ENCODE data around the gene MAML2.
"Not testable (repeated sequence)": the region's sequence is repeated elsewhere in the genome, so short reads cannot be mapped to it uniquely, and the experiment has no call there.

MAML2 gene

GRCh38 chr11:96204366-96204659, 138.7 kb downstream of the MAML2 start:
- DNase-seq, result no peak

GRCh38 chr11:96203567-96204365, 139.2 kb downstream of the MAML2 start:
- no peak for DNase-seq

DNA sequence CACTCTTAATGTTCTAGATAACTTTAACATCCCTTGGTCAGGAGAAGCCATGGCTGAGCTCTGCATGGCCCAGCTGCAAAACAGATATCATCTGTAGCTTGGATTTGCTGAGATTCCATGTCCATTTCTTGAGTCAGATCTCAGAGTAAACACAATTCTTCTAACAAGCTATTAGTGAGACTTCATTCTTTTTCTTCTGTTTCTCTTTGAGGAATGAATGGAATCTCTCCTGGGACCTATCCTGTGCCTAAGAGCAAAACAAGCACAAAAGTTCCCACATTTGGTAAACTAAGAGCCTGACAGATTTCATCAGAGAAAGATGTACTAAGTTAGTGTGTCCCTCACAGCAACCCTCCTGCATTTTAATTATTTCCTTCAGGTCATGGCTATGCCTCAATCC, 142.8 kb downstream of the MAML2 start:
- DNase-seq, result peak; percentile 41

DNA sequence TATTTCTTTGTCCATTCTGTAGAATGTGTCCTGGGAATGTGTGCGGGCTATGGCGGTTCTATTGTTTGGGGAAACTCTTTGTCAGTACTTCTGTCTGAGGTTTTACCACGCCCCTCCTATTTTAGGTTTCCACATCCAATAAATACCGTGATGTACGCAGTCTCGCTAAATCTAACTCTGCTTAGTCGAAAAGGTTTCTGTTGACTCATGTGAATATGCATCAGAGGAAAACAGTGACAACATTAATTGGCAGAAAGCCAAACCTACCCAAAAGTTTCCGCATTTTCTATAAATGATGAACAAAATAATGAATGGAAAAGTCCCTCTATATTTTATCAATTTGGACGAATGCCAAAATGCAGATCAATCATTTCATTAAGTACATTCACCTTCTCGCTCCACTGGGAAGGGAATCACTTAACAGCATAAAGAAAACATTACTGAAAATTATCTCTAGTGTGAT, 143.4 kb downstream of the MAML2 start:
- DNase-seq, result no peak

GRCh38 chr11:96197801-96198701, 144.9 kb downstream of the MAML2 start:
- no peak for DNase-seq

- DNase-seq, result no peak
These were observed 145.9 kb downstream of the MAML2 start for GRCh38 chr11:96197103-96197502.

DNA sequence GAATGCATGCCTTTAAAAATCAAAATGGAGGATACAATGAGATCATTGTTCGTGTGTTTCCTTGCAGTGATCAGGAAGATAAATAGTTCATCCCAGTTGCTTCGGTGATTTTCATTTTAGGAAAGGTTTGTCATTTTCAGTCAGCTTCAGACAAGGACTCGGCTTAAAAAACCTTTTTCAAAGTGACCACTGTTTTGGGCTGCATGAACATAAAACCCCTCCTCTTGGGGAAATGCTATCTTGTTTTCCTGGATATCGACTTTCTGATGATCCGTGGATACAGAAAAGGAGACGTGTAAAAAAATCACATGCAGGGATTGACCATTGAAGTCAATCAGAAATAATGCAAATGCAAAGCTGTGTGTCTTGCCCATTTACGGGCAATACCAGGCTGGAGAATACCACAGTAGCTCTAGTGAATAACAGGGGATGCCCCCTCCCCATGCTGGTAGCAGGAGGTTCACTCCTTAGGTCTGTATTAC, 146.8 kb downstream of the MAML2 start:
- DNase-seq, result no peak

- no peak for DNase-seq
These were observed 147.3 kb downstream of the MAML2 start for GRCh38 chr11:96195671-96196070.

GRCh38 chr11:96194581-96195374, 148.2 kb downstream of the MAML2 start:
- no peak for DNase-seq

DNA sequence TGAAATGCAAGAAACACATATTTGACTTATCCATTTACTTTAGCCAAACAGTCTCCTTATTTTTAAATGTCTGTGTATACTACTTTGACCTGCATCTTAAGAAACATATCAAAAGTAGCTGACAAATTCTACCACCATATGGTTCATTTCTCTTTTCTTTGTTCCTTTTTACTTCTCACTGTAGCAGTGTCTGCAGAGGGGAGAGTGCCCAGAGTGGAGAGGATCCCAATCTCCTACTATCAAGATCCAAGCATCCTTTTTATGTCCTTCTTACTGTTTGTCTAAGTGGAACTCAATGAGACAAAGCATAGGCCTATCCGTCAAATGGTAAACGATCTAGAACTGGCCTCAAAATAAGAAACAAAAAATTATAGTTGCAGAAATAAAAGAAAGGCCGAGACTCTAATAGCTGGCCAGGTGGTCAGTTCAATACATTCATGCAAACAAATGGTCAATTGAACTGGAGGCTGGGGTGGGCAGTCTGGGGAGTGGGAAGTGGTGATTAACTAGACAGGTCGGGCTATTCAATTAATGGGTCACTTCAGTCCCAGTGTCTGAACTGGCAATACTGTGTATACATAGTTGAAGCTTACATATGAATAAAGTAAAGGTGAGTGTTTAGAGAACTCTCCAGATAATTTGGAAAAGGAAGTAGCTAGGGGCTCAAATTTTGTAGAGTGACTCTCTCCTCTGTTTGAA, 149.1 kb downstream of the MAML2 start:
- DNase-seq, result no peak

DNA sequence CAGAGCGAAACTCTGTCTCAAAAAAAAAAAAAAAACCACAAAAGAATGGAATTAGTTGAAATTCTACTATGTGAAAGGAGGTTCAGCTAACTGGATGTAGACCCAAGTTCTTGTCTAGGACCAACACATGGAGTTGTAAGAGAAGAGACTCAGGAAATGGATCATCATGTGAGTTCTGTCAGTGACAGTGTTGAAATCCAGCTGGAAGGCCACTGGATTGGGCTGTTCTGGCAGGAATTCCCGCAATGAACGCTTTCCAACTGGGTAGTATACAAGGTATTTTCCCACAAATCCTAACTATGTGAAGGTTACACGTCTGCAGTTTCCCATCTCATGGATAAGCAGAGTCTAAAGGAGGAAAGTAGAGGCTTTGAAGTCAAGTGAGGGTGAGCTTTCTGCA, 151.2 kb downstream of the MAML2 start:
- no peak for DNase-seq

GRCh38 chr11:96189351-96189750, 153.6 kb downstream of the MAML2 start:
- DNase-seq, result no peak

DNA sequence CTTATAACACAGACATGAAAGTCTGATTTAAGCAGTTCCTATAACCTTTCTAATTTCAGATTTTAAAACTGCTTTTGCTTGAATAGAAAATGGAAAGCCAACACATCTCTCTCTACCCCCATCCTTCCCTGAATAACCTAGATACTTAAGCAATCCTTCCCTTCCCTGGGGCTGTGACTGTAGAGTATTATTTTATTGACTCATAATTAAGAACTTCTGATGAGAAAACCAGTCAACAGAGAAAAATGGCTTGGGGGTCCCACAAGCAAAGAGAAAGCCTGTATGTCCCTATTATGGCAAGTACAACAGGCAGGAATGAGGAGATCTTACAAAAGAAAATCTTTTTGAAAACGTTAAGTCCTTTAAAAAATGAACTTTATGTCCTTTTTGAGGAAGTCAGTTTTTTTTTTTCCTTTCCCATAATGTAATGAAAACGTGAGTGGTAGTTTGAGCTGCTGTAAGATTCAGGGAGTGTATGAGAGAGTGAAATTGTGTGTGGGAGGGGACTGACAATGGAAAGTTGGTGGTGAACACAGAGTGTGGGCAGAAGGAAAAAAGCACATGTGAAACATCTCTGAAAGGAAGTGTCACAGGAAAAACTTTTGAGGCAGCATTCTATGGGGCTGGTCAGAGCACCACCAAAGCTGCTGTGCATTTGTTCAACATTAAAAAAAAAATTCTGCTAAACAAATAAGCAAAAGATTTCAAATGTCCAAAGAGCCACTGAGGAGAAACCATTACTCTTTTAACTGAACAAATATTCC, 154.6 kb downstream of the MAML2 start:
- DNase-seq, result peak; percentile 46

DNA sequence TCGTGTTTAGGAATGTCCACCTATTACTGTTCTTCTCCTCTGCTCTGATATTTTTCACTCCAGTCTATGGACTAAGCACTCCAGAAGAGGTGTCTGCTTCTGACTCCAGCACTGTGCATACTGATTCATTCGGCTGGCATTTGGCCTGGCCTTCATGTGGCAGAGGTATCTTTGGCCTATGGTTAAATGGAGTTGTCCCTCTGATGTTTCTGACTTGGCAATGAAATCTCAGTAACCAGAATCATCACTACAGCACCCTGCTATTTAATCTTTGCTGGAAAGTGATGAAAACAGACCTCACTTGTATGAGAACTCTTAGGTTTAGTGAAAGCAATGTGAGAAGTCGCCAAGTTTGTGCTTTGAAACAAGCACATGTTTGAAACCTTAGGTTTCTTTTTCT, 155.2 kb downstream of the MAML2 start:
- peak; percentile 19 for DNase-seq

DNA sequence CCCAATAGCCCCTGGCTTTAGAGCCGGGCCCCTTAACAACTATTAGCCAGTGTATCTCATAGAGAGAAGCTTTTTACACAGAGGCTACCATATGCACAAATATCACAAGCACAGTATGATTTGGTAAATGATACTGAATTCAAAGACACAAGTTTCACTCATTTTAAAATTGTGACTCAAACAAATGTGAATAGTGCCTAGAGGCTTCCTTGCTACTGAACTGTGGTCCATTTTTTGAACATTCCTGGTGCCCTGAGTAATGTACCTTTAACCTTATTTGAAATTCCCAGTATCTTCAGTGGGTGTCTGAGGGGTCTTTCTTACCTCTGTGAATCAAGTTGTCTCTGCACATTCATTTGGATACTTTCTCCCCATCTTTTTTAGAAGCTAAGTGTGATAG, 156.2 kb downstream of the MAML2 start:
- no peak for DNase-seq

DNA sequence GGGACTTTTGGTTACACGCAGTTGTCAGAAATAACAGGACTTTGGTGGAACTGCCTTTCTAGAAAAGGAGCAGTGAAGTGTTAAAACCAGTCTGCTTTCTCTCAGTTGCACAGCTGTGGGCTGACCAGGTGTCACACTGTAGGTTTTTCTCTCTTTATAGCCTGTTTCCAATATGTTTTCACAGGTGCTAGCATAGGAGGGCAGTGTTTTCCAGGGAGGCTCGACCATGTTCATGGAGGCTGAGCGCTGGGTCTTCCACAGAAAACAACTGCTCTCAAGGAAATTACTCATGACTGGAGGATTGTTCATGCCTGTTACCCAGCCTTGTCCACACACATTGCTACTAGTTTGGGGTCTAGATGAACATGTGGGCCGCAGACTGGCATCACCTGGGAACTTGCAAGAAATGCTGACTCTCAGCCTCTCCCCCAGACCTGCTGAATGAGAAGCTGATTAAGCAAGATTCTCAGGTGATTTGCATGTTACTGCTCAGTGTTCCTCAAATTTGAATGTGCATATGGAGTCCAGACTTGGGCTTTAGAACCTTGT, 157.7 kb downstream of the MAML2 start:
- no peak for DNase-seq

DNA sequence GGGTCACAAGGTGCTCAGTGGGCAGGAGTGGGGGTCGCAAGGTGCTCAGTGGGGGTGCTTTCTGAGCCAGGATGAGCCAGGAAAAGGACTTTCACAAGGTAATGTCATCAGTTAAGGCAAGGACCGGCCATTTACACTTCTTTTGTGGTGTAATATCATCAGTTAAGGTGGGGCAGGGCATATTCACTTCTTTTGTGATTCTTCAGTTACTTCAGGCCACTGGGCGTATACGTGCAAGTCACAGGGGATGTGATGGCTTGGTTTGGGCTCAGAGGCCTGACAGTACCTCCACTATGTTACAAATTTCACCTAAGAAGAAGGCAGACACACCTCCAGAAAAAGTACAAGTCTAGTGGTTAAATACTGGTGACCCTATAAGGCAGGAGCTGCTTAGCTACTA, 162.1 kb downstream of the MAML2 start:
- DNase-seq, result not testable (repeated sequence)

DNA sequence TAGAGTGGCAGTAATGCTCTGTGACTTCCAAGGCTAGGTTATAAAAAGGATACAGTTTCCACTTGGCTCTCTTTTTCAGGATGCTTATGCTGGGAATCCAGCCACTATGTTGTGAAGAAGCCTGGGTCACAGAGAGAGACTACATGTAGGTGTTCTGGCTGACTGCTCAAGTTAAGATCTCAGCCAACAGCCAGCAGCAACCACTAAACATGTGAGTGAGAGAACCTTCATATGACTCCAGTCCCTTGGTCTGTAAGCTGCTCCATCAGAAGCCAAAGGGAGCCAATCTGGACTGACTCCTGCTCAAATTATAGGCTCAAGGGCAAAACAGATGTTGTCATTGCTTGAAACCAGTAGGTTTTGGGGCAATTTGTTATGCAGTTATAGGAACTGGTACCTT, 162.7 kb downstream of the MAML2 start:
- DNase-seq, result no peak

- DNase-seq, result no peak
These were observed 163.1 kb downstream of the MAML2 start for GRCh38 chr11:96179905-96180304.

- DNase-seq, result no peak
These were observed 164.1 kb downstream of the MAML2 start for GRCh38 chr11:96178887-96179279.
